ENCODE data around the gene CIRBP. TPM values are rescaled to one million over a fixed set of nuclear protein-coding genes. Genes with fewer than 3 reads are reported as not detected.

Gene CIRBP
- total RNA-seq: 65.4 and 95.7 TPM in 2 replicates

DNA sequence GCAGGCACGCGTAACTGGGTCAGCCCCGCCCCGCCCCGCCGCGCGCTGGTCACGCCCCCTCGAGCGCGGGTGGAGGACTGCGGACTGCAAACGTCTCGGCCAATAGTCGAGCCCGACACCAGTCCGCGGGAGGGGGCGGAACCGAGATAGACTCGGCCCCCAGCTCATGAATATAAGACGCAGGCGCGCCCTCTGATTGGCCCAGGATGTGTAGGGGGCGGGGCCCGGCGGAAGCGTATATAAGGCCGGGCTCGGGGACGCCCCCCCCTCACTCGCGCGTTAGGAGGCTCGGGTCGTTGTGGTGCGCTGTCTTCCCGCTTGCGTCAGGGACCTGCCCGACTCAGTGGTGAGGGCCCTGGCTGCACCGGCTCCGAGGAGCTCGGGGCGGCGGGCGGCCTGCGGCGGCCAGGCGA is at the start of gene CIRBP:
Gene CIRBP (plus strand): TSS at position 268 of the 413 bp plus-strand sequence. CDS start 1,602 bp downstream, outside the sequence.

DNA sequence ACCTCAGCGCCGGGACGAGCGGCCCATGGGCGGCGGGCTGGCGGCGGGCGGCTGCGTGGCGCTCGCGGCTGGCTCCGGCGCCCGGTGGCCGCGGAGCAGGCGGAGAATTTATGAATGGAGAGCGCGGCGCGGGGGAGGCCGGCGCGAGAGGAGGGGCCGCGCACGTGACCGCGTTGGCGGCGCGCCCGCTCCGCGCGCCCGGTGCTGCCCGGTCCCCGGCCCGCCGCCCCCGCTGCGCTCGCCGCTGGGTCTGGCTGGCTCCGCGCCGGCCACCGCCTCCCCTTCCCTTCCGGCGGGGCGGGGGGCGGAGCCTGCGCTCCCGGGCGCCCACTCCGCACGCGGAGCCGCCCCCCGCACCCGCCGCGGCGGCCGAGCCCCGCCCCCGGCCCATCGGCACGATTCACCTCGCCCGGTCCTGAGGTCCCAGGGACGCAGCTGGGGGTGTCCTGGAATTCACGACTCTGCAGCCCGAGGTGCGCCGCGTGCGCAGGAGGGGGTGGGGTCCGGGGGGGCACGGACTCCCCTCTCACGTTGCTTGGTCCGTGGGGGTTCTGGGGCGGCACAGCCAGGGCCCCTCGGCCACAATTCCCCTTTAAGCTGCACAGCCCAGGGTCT is 31.3 kb upstream of the CIRBP start, which contains the start of gene CBARP:
Gene CBARP (minus strand): TSS at position 252 of the 615 bp plus-strand sequence. CDS start 1,905 bp downstream, outside the sequence.

DNA sequence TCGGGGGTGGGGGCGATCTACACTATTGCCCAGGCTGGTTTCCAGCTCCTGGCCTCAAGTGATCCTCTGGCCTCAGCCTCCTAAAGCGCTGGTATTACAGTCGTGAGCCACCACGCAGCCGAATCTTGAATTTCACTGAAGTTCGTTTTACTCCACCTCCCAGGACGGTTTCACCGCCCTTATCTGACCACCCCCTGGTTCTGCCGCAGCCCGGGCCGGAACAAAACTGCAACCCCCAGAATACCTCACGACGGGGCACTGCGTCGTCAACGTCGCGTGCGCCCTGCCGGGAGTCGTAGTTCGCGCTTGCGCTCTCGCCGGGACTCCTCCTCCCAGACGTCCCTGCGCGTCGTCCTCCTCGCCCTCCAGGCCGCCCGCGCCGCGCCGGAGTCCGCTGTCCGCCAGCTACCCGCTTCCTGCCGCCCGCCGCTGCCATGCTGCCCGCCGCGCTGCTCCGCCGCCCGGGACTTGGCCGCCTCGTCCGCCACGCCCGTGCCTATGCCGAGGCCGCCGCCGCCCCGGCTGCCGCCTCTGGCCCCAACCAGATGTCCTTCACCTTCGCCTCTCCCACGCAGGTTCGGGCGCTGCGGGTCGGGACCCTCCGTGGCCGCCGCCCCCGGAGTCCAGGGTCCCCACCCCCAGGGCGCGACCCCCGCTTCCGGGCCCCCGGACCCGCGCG is 27.6 kb upstream of the CIRBP start, which contains the start of gene ATP5F1D:
Gene ATP5F1D (plus strand): TSS at position 335 of the 679 bp plus-strand sequence. CDS start 100 bp downstream, at position 435.

DNA sequence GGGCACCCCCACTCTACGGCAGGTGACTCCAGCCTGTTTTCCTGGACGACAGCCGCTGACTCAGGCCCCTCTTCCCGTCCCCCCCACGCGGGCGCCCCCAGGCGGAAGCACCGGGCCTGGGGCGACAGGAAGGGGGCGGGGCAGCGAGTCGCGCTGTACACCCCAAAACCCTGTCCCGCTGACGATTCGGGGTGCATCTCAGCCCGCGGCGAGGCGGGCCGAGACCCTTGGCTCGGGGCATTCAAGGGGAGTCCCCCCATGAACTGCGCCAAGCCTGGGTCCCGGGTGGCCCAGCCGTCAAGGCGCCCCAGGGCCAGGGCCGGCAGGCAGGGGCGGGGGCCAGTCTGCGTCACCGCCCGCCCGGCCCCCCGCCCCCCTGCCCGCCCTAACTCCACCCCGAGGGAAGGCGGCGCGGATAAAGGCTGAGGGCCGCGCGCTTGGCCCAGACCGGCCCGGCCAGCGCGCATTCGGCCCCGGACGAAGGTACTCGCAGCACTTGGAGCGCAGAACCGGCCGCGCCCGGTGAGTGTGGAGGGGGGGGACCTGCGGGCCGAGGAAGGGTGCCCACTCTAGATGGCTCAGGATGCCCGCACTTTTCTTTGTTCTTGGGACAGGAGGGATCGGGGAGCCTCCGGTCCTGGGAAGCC is 20.9 kb upstream of the CIRBP start, which contains the start of gene MIDN:
Gene MIDN (plus strand): TSS at position 445 of the 647 bp plus-strand sequence. CDS start 1,714 bp downstream, outside the sequence.

DNA sequence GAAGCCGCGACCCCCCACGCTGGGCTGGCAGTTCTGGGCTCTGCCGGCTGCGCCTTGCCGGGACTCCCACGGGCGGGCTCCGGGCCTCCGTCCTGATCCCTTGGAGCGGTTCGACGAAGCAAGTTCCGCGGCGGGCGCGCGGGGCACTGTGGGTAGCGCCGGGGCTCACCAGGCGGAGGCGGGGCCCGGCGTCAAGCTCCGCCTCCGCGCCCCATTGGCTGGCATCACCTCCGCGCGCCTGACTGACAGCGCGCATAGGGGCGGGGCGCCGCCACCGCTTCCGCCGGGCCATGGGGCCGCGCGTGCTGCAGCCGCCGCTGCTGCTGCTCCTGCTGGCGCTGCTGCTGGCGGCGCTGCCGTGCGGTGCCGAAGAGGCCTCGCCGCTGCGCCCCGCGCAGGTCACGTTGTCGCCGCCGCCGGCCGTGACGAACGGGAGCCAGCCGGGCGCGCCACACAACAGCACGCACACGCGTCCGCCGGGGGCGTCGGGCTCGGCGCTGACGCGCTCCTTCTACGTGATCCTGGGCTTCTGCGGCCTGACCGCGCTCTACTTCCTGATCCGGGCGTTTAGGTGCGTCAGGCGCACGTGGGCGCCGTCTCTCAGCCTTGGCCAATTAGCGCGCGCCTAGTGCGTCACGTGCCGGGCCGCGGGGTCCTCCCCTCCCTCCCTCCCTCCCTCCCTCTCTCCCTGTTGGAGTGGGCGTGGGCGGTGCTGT is 6.3 kb downstream of the CIRBP start, which contains the start of gene FAM174C:
Gene FAM174C (plus strand): TSS at position 271 of the 716 bp plus-strand sequence. CDS start 20 bp downstream, at position 291.

DNA sequence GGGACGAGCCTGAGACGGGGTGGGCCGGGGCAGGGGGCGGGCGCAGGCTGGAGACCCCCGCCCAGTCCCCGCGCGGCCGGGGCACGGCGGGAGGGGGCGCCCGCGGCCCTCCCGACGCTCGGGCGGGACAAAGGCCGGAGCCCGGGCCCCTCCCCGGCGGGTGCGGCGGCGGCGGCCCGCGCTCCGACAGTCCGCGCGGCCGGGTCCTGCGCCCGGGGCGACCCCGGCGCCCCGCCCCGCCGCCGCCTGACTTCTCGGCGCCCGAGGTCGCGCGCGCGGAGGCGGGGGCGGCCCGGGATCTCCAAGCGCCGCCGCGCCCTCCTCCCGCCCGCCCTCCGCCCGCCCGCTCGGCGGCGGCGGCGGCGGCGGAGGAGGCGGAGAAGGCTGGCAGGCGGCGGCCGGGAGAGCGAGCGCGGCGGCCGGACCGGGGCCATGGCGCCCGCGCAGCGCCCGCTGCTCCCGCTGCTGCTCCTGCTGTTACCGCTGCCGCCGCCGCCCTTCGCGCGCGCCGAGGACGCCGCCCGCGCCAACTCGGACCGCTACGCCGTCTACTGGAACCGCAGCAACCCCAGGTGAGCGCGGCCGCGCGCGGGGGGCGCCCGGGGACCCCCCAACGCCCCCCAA is 16.7 kb downstream of the CIRBP start, which contains the start of gene EFNA2:
Gene EFNA2 (plus strand): TSS at position 137 of the 624 bp plus-strand sequence. CDS start 296 bp downstream, at position 433.

Other genes with a start within 250 kb of the CIRBP start
- gene TMEM259, start 248.2 kb upstream of the CIRBP start, total RNA-seq: 37.9 and 71.6 TPM in 2 replicates
- gene RNU6-2, start 247.8 kb upstream of the CIRBP start, total RNA-seq: not detected in 2 replicates
- 120 and 249 TPM in 2 replicates for gene CNN2, start 242.7 kb upstream of the CIRBP start, total RNA-seq
- 6.2 and 7.8 TPM in 2 replicates for gene ABCA7, start 229.2 kb upstream of the CIRBP start, total RNA-seq
- 50.0 and 78.8 TPM in 2 replicates for gene ARHGAP45, start 202.2 kb upstream of the CIRBP start, total RNA-seq
- 70.6 and 138 TPM in 2 replicates for gene POLR2E, start 174.0 kb upstream of the CIRBP start, total RNA-seq
- 397 and 445 TPM in 2 replicates for gene GPX4, start 165.3 kb upstream of the CIRBP start, total RNA-seq
- 29.0 and 60.5 TPM in 2 replicates for gene SBNO2, start 95.1 kb upstream of the CIRBP start, total RNA-seq
- gene STK11, start 63.6 kb upstream of the CIRBP start, total RNA-seq: 87.0 and 87.3 TPM in 2 replicates
- gene CBARP, start 31.3 kb upstream of the CIRBP start, total RNA-seq: 0.81 and 3.0 TPM in 2 replicates
- gene ATP5F1D, start 27.6 kb upstream of the CIRBP start, total RNA-seq: 31.1 and 39.6 TPM in 2 replicates
- gene MIDN, start 20.7 kb upstream of the CIRBP start, total RNA-seq: 9.9 and 15.6 TPM in 2 replicates
- gene FAM174C, start 6.2 kb downstream of the CIRBP start, total RNA-seq: 13.4 and 18.3 TPM in 2 replicates
- gene EFNA2, start 16.5 kb downstream of the CIRBP start, total RNA-seq: 0.19 TPM in 1 of 2 replicates, not detected in the other
- gene NDUFS7, start 114.6 kb downstream of the CIRBP start, total RNA-seq: 60.6 and 68.3 TPM in 2 replicates
- gene GAMT, start 132.2 kb downstream of the CIRBP start, total RNA-seq: 10.0 and 11.2 TPM in 2 replicates
- 61.4 and 81.4 TPM in 2 replicates for gene DAZAP1, start 138.3 kb downstream of the CIRBP start, total RNA-seq
- 323 and 507 TPM in 2 replicates for gene RPS15, start 169.1 kb downstream of the CIRBP start, total RNA-seq
- under 0.01 and 0.06 TPM in 2 replicates for gene APC2, start 180.8 kb downstream of the CIRBP start, total RNA-seq
- gene C19orf25, start 209.9 kb downstream of the CIRBP start, total RNA-seq: 12.3 and 21.6 TPM in 2 replicates
- gene PCSK4, start 221.0 kb downstream of the CIRBP start, total RNA-seq: 0.32 and 1.4 TPM in 2 replicates
- 0.38 and 1.5 TPM in 2 replicates for gene REEP6, start 221.8 kb downstream of the CIRBP start, total RNA-seq
- gene ADAMTSL5, start 243.7 kb downstream of the CIRBP start, total RNA-seq: 0.06 TPM in 1 of 2 replicates, not detected in the other

Measured in bladder microvascular endothelial cell (primary cell).